ENCODE data around the gene ADARB2. TPM values are rescaled to one million over a fixed set of nuclear protein-coding genes. Genes with fewer than 3 reads are reported as not detected.
"Not testable (repeated sequence)": the region's sequence is repeated elsewhere in the genome, so short reads cannot be mapped to it uniquely, and the experiment has no call there.

Gene ADARB2
- total RNA-seq, 4 donors from 2014 or later = 2.0 to 9.9 (median 5.1) TPM

DNA sequence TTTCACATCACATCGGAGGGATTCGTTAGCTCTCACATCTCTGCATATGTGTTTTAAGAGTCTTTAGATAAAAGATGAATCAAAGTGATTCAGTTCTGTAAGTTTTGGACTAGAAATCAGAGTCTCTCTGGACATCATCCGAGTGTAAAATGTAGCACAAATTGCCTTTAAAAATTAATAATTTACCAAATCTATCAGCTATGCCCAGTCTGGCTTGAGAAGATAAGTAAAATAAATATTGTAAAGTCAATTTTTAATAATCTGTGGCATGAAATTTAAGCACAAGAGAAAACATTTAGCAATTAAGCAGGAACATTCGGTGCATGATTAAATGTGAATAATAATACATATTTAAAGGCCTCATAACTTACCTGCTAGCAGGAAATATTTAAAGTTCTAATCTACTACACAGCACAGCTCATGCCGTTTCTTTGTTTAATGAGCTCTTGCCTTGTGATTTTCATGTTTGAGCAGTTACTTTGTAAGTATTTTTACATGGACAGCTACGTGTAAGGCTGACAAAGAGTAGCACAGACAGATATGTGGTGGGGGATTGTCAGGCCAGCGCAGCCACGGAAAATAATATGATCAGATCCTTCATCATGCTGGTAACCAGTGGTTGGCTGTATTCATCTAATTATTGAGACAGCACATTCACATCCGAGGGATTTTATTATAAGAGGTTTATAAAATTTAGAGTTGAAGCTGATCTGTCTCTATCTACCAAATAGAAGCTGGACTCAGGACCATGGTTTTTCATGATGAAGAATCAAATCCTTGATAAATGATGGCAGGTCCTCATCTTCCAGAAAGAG is 317.3 kb downstream of the ADARB2 start:
- no peak overlapping the region for H3K4me3 ChIP-seq
- TF ChIP-seq, protein P1, sequence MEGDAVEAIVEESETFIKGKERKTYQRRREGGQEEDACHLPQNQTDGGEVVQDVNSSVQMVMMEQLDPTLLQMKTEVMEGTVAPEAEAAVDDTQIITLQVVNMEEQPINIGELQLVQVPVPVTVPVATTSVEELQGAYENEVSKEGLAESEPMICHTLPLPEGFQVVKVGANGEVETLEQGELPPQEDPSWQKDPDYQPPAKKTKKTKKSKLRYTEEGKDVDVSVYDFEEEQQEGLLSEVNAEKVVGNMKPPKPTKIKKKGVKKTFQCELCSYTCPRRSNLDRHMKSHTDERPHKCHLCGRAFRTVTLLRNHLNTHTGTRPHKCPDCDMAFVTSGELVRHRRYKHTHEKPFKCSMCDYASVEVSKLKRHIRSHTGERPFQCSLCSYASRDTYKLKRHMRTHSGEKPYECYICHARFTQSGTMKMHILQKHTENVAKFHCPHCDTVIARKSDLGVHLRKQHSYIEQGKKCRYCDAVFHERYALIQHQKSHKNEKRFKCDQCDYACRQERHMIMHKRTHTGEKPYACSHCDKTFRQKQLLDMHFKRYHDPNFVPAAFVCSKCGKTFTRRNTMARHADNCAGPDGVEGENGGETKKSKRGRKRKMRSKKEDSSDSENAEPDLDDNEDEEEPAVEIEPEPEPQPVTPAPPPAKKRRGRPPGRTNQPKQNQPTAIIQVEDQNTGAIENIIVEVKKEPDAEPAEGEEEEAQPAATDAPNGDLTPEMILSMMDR (IDR thresholded peaks at IDR 0.05) = no peak
- TF ChIP-seq POLR2A (IDR thresholded peaks at IDR 0.05) = no peak
- H3K27me3 ChIP-seq = no peaks in the 10 kb centered on the region
- H3K4me1 ChIP-seq = peaks cover 0 to 6% (median 2%) of the 10 kb centered on the region in 4 donors
- H3K27ac ChIP-seq = no peak overlapping the region
- no peaks in the 10 kb centered on the region for H3K36me3 ChIP-seq
- H3K9me3 ChIP-seq = no peaks in the 10 kb centered on the region
- no peak for DNase-seq

DNA sequence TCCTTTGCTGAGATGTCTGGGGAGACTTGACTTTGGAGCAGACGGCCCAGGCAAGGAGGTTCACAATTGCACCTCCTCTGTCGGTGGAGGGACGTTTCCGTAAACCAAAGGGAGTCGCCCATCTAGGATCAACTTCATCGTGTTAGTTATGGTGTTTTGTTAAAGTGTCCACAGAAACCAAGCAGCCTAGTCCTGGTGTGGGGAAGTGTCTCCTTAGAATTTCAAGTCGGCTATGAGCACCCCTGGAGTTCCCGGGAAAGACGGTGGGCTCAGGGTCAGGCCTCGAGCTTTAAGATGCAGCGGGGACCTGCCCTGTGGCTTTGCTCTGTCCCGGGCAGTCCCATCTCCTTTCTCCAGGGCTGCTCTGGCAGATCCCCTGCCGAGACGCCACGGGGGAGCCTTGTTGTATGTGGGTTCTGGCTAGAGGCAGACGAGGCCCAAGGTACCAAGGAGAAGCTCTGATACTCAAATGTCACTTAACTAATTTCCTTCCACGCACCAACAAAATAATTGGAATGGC is 319.2 kb downstream of the ADARB2 start:
- Histone ChIP-seq H3K27me3 (no peaks in the 10 kb centered on the region), H3K36me3 (no peaks in the 10 kb centered on the region), H3K4me1 (peaks cover 0 to 6% (median 2%) of the 10 kb centered on the region in 4 donors), H3K27ac (no peak overlapping the region), H3K9me3 (no peaks in the 10 kb centered on the region), H3K4me3 (no peak overlapping the region)
- no peak for DNase-seq
- TF ChIP-seq, protein P1 (IDR thresholded peaks at IDR 0.05) = no peak
- no peak for TF ChIP-seq POLR2A (IDR thresholded peaks at IDR 0.05)

DNA sequence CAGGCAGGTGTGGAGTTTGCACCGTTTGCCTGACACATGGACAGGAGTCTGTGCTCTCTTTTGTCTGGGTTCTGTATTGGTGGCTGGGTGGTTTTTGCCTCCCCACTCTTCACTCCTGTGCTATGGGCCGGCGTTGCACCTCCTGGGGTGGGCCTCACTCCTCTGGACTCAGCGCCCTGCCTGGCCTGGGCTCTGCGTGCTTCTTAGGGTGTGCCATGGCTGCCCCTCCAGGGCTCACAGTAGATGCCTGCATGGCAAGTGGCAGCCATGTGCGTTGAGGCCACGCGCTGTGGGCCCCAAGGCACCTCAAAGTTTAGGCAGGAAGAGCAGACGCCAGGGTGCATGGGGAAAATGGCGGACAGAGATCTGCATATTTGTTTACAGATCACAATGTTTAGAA is 319.8 kb downstream of the ADARB2 start:
- TF ChIP-seq POLR2A (IDR thresholded peaks at IDR 0.05) = no peak
- TF ChIP-seq, protein P1 (IDR thresholded peaks at IDR 0.05) = no peak
- Histone ChIP-seq H3K36me3 (no peaks in the 10 kb centered on the region), H3K9me3 (no peaks in the 10 kb centered on the region), H3K27me3 (no peaks in the 10 kb centered on the region), H3K4me1 (peaks cover 0 to 6% (median 2%) of the 10 kb centered on the region in 4 donors), H3K4me3 (no peak overlapping the region), H3K27ac (no peak overlapping the region)
- DNase-seq = no peak

DNA sequence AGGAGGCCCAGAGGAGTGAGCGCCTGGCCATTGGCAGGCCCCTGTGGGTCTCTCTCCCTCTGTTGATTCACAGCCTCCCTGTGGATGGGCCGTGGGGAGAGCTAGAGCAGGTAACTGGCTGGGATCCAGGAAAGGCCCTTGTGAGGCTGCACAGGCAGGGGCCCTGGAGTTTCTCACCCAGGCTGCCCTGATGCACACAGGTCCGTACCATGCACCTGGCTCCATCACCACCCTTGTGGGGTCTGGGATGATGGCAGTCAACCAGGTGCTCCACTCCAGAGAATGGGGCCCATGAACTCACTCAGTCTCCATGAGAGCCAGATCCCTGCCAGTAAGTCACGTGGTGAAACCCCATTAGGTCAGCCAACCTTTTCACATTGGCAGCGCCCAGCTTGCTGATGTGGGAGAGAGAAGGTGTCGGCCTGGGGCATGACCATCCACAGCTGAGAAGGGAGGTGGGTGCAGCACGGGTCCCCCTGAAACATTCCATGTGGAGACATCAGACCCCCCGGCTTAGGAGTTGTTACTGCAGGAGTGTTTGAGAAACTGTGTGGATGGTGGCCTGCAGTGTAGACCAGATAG is 320.8 kb downstream of the ADARB2 start:
- no peaks in the 10 kb centered on the region for H3K27me3 ChIP-seq
- no peak for TF ChIP-seq POLR2A (IDR thresholded peaks at IDR 0.05)
- TF ChIP-seq, protein P1 (IDR thresholded peaks at IDR 0.05) = no peak
- no peaks in the 10 kb centered on the region for H3K9me3 ChIP-seq
- no peak for DNase-seq
- H3K4me1 ChIP-seq = peaks cover 0 to 4% (median 2%) of the 10 kb centered on the region in 4 donors
- no peak overlapping the region for H3K4me3 ChIP-seq
- no peak overlapping the region for H3K27ac ChIP-seq
- no peaks in the 10 kb centered on the region for H3K36me3 ChIP-seq

DNA sequence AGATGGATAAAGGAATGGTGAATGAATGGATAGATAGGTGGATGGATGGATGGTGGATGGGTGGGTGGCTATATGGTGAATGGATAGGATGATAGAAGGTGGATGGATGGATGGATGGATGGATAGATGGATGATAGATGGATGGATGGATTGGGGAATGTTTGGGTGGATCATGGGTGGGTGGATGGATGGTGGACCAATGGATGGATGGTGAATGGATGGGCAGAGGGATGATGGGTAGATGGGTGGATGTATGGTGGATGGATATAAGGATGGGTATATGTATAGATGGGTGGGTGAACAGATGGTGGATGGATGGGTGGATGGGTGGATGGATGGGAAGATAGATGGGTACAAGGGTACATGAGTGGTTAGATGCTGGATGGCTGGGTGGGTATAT is 322.4 kb downstream of the ADARB2 start:
- TF ChIP-seq, protein P1 (IDR thresholded peaks at IDR 0.05) = no peak
- TF ChIP-seq POLR2A (IDR thresholded peaks at IDR 0.05) = no peak
- Histone ChIP-seq H3K9me3 (no peaks in the 10 kb centered on the region), H3K27me3 (no peaks in the 10 kb centered on the region)

DNA sequence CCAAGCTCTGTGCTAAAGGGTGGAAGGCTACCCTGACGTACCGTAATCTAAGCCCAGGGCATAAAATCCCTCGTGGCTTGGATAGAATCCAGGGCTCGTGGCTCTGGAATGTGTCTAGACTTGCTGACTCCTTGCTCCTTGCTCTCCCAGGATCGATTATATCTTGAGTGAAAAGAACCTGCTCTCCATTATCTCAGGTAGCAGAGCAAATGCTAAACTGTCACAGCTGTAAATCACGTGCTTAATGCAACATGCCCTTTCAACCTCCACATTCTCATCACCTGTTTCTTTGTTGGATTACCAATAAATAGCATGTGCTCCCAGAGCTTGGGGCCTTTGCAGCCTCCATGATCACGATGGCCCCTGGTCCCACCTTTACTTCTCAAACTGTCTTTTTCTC is 323.0 kb downstream of the ADARB2 start:
- H3K4me3 ChIP-seq, DNase-seq: not testable (repeated sequence)

More for the DNA sequence above, 322.4 kb downstream of the ADARB2 start:
- no peak for DNase-seq
- H3K4me1 ChIP-seq = no peaks in the 10 kb centered on the region
- no peak overlapping the region for H3K4me3 ChIP-seq
- H3K27ac ChIP-seq = no peak overlapping the region
- H3K36me3 ChIP-seq = no peaks in the 10 kb centered on the region

More for the DNA sequence above, 323.0 kb downstream of the ADARB2 start:
- H3K27me3 ChIP-seq, H3K36me3 ChIP-seq, H3K27ac ChIP-seq, H3K4me1 ChIP-seq, H3K9me3 ChIP-seq: not testable (repeated sequence)

Data from Peyer's patch (tissue), 4 donors.